GM10248 (cell line): ENCODE measurements around the gene FARS2.

Experiments used
- CTCF ChIA-PET: fragments of 300-600 bp; sonication (Branson Sonifier 250); formaldehyde crosslinking; extraction: SDS; loops from one replicate; lab custom pipeline; 2021; ENCODE audit warnings: antibody characterized with exemption; lab: Yijun Ruan, JAX
- POLR2A ChIA-PET: fragments of 350-650 bp; sonication (Branson Sonifier 250); formaldehyde crosslinking; extraction: SDS; loops from one replicate; lab custom pipeline; 2020; ENCODE audit warnings: antibody characterized with exemption; lab: Yijun Ruan, JAX
- DNase-seq: peaks from one replicate; pipeline ENCODE4 v3.0.0; 2012; ENCODE audit errors: extremely low spot score
- TF ChIP-seq, protein P1 (sequence below): IDR thresholded peaks from 2 replicates; pipeline ENCODE4 v1.5.1; 2012; ENCODE audit warnings: mild to moderate bottlenecking, low read depth; ENCODE audit errors: extremely low read depth, missing control alignments, control extremely low read depth

Gene FARS2

DNA sequence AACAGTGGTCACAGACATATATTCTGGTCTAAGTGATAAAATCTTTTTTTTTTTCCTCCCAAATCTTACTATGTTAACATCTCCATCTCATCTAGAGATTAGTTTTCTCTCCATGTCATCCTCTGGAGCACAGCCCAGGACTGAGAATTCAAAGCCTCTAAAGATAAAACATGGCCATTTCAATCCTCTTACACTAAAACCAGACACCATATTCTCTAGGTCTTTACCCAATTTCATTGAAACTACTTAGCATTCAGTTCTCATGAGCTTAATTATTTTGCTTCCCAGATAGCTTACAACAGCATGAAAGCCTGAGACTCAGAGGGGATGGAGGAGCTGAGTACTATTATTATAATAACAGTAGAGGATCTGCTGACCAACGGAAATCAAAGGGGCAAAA, 92.7 kb downstream of the FARS2 start:
- CTCF ChIA-PET: interaction anchor here (1.3 to 2.6 kb wide), 2 partner anchors 11 to 15 kb away, joined by 3 to 8 read pairs; no protein-coding TSS in a partner anchor
- POLR2A ChIA-PET: no interaction called here
- TF ChIP-seq, protein P1, sequence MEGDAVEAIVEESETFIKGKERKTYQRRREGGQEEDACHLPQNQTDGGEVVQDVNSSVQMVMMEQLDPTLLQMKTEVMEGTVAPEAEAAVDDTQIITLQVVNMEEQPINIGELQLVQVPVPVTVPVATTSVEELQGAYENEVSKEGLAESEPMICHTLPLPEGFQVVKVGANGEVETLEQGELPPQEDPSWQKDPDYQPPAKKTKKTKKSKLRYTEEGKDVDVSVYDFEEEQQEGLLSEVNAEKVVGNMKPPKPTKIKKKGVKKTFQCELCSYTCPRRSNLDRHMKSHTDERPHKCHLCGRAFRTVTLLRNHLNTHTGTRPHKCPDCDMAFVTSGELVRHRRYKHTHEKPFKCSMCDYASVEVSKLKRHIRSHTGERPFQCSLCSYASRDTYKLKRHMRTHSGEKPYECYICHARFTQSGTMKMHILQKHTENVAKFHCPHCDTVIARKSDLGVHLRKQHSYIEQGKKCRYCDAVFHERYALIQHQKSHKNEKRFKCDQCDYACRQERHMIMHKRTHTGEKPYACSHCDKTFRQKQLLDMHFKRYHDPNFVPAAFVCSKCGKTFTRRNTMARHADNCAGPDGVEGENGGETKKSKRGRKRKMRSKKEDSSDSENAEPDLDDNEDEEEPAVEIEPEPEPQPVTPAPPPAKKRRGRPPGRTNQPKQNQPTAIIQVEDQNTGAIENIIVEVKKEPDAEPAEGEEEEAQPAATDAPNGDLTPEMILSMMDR: no peak
- no peak for DNase-seq

DNA sequence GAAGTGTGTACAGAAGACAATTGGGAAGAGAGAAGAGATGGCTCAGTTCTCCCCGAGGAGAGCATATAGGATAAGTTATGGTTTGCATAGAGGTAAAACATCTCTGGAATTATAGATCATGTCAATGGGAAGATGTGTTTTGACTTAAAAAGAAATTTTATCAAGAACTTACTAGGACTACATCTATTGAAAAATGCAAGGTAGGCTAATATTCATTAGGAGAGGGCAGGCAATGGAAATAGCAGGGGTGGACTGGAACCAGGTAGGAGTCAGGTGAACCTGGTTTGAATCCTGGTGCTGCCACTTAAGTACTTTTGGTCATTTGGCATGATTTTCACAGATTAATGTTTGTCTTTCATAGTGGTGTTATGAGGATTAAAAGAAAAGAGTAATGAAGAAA, 96.2 kb downstream of the FARS2 start:
- ChIA-PET CTCF (interaction anchor here (2.2 kb wide), 1 partner anchor 9 kb away, joined by 9 read pairs; no protein-coding TSS in a partner anchor), POLR2A (no interaction called here)
- TF ChIP-seq, protein P1: no peak
- no peak for DNase-seq

DNA sequence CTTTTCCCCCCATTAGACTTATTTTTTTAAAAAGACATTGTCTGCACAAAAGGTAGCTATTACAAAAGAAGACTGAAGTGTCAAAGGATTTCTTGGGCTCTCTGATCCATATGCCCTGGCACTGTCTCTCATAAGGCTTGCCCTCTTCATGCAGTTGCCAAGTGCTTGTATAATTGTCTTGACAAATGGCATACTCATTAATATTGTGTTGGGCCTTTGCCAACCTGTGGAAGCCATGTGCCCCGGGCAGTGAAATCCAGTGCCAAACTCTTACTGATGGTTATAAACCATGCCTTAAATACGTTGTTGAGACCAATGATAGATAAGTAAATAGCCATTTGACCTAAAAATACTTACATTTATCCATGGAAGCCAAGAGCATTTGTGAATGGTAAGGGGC, 98.1 kb downstream of the FARS2 start:
- POLR2A ChIA-PET: no interaction called here
- CTCF ChIA-PET: interaction anchor here (0.6 to 2.1 kb wide), 4 partner anchors 9 to 70 kb away, joined by 3 to 5 read pairs (median 3); no protein-coding TSS in a partner anchor
- no peak for DNase-seq
- TF ChIP-seq, protein P1: no peak

DNA sequence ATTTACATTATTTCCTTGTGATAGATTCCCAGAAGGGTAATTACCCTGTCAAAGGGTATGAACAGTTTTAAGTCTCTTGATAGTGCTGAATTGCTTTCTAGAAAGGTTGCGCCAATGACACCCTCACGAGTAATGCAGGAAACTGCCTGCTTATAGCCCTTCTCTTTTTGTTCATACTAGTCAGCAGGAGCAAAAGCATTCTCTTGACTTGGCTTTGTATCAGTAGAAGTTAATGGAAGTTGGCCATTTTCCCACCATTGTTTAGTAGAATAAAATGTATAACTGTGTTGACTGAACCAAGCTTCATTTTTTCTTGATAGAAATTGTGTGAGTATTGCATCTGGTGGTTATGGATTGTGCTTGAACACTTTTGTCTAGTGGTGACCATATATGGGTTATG, 100.1 kb downstream of the FARS2 start:
- TF ChIP-seq, protein P1: no peak
- CTCF ChIA-PET: no interaction called here
- no peak for DNase-seq
- POLR2A ChIA-PET: no interaction called here

DNA sequence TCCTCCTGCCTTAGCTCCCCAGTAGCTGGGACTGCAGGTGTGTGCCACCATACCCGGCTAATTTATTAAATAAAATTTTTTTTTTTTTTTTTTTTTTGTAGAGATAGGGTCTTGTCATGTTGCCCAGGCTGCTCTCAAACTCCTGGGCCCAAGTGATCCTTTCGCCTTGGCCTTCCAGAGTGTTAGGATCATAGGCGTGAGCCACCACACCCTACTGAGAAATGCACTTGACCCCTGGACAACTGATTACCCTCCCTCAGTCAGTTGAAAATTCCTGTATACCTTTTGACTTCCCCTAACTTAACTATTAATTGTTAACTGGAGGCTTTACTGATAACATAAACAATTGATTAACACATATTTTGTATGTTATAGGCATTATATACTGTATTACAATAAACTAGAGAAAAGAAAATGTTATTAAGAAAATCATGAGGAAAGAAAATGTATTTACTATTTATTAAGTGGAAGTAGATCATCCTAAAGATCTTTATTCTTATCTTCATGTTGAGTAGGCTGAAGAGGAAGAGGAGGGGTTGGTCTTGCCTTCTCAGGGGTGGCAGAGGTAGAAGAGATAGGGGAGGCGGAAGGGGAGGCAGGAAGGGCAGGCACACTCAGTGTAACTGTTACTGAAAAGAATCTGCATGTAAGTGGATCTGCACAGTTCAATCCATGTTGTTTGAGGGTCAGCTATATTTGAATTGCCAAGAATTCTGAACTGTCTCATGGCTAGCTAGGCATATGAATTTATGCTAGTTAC, 104.3 kb downstream of the FARS2 start:
- CTCF ChIA-PET: interaction anchor here (1.1 to 3.0 kb wide), 5 partner anchors 9 to 14 kb away, joined by 3 to 11 read pairs (median 8); no protein-coding TSS in a partner anchor
- POLR2A ChIA-PET: interaction anchor here (0.6 kb wide), 1 partner anchor 14 kb away, joined by 3 read pairs; no protein-coding TSS in a partner anchor
- DNase-seq: no peak

DNA sequence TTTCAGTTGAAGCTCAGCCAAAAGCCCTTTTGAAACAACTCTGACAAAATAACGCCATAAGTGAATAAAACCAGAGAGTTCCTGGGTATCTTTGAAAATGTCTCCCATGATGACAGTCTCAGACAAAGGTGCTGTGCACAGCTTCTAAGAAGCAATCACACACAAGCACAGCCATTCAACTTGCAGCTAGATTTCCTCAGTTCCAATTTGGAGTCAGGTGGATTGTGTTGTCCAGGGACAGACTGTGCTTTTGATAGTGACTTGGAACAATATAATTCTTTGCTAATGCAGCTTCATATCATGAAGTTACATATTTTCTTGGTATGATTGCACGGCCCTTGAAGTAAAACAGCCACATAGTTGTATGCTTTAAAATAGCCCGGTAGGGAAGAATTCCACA, 105.6 kb downstream of the FARS2 start:
- POLR2A ChIA-PET: no interaction called here
- no peak for DNase-seq
- TF ChIP-seq, protein P1: no peak
- CTCF ChIA-PET: interaction anchor here (0.8 to 2.4 kb wide), 4 partner anchors 10 to 64 kb away, joined by 3 to 11 read pairs (median 6); no protein-coding TSS in a partner anchor

More for the DNA sequence above, 104.3 kb downstream of the FARS2 start:
- TF ChIP-seq, protein P1: no peak
